HepG2 (cell line): ENCODE results near the gene MAPK11. TPM values are rescaled to one million over a fixed set of nuclear protein-coding genes. Genes with fewer than 3 reads are reported as not detected.
A peak's percentile ranks its signal among the peaks of the same experiment; 100 is the strongest.

Experiments
- CBFB ChIP-seq: sonication (generic); formaldehyde crosslinking; IDR thresholded peaks from 2 replicates; pipeline ENCODE4 v1.4.0; 2020; ENCODE audit warnings: missing genetic modification reagents
- E2F2 ChIP-seq: sonication (generic); formaldehyde crosslinking; IDR thresholded peaks from 2 replicates; pipeline ENCODE4 v1.4.0; 2020; ENCODE audit warnings: missing genetic modification reagents, borderline replicate concordance
- HIC2 ChIP-seq: sonication (generic); formaldehyde crosslinking; IDR thresholded peaks from 2 replicates; pipeline ENCODE4 v1.9.0; 2022; ENCODE audit warnings: low read depth, missing genetic modification reagents
- HMG20B ChIP-seq: conservative IDR thresholded peaks from 2 replicates; pipeline ENCODE4 v1.6.1; 2016; ENCODE audit warnings: missing genetic modification reagents, missing compliant biosample characterization
- KDM3A ChIP-seq: IDR thresholded peaks from 2 replicates; pipeline ENCODE4 v1.6.1; 2018; ENCODE audit warnings: low read depth, missing compliant biosample characterization
- MEF2D ChIP-seq: sonication (generic); formaldehyde crosslinking; IDR thresholded peaks from 2 replicates; pipeline ENCODE4 v1.5.1; 2020; ENCODE audit warnings: mild to moderate bottlenecking, missing genetic modification reagents
- MIER2 ChIP-seq: IDR thresholded peaks from 2 replicates; pipeline ENCODE4 v1.6.1; 2016; ENCODE audit warnings: missing biosample characterization, missing genetic modification reagents
- MIER3 ChIP-seq: IDR thresholded peaks from 2 replicates; pipeline ENCODE4 v1.6.1; 2016; ENCODE audit warnings: missing compliant biosample characterization, borderline replicate concordance
- PBX2 ChIP-seq: IDR thresholded peaks from 2 replicates; pipeline ENCODE4 v1.6.1; 2016; ENCODE audit warnings: control low read depth
- PCBP1 ChIP-seq: fragments of 200-400 bp; formaldehyde crosslinking; IDR thresholded peaks from 2 replicates; pipeline ENCODE4 v1.6.1; 2017; ENCODE audit warnings: mild to moderate bottlenecking, low read depth, low read length, borderline replicate concordance
- RARA ChIP-seq: IDR thresholded peaks from 2 replicates; pipeline ENCODE4 v1.6.1; 2016; ENCODE audit warnings: missing genetic modification reagents, missing compliant biosample characterization
- ZNF263 ChIP-seq: sonication (generic); formaldehyde crosslinking; IDR thresholded peaks from 2 replicates; pipeline ENCODE4 v1.4.0; 2020; ENCODE audit warnings: missing genetic modification reagents
- ZNF282 ChIP-seq: fragments of 450-650 bp; IDR thresholded peaks from 2 replicates; pipeline ENCODE4 v1.6.1; 2018; ENCODE audit not compliant: partially characterized antibody
- ZNF33B ChIP-seq: sonication (generic); formaldehyde crosslinking; IDR thresholded peaks from 2 replicates; pipeline ENCODE4 v1.5.1; 2020; ENCODE audit warnings: mild to moderate bottlenecking, missing genetic modification reagents
- ZNF414 ChIP-seq: sonication (generic); formaldehyde crosslinking; IDR thresholded peaks from 2 replicates; pipeline ENCODE4 v1.5.0; 2020; ENCODE audit warnings: missing genetic modification reagents
- ZNF441 ChIP-seq: sonication (generic); formaldehyde crosslinking; IDR thresholded peaks from 2 replicates; pipeline ENCODE4 v1.7.0; 2021; ENCODE audit warnings: missing genetic modification reagents, borderline replicate concordance
- ZNF639 ChIP-seq: conservative IDR thresholded peaks from 2 replicates; pipeline ENCODE4 v1.6.1; 2018; ENCODE audit warnings: missing genetic modification reagents
- ZNF7 ChIP-seq: IDR thresholded peaks from 2 replicates; pipeline ENCODE4 v1.6.1; 2016; ENCODE audit warnings: missing biosample characterization, missing genetic modification reagents
- ZNF703 ChIP-seq: sonication (generic); formaldehyde crosslinking; IDR thresholded peaks from 2 replicates; pipeline ENCODE4 v1.5.1; 2020; ENCODE audit warnings: missing genetic modification reagents, mild to moderate bottlenecking, moderate library complexity, borderline replicate concordance
- ZSCAN9 ChIP-seq: IDR thresholded peaks from 2 replicates; pipeline ENCODE4 v1.6.1; 2016; ENCODE audit warnings: borderline replicate concordance
- polyA plus RNA-seq, 8 experiments: library from polyadenylated mRNA; depleted of rRNA in 3 of 8; stranded (reverse) in 7 of 8; unstranded in 1 of 8; fragments of >200 nt; fragmentation: Illumina TruSeq in 4 of 8; extraction: Trizol in 4 of 8; gene quantifications; 2 replicates each; pipeline versions ENCODE4 v1.2.1 to v1.2.3, GENCODE V29; 2011 to 2016; ENCODE audit warnings: low read depth in 4 of 8, missing spikeins in 1 of 8, mixed read lengths in 1 of 8; ENCODE audit not compliant: insufficient read depth in 1 of 8
- total RNA-seq, 5 experiments: library from RNA; depleted of rRNA; stranded (reverse); fragments of >200 nt; fragmentation: Illumina TruSeq; extraction: Trizol; gene quantifications; 2 replicates each; pipeline ENCODE4 v1.2.3, GENCODE V29; 2016; ENCODE audit warnings: low read depth in 1 of 5

MAPK11 gene
- total and polyA plus RNA-seq, 2 of the 13 experiments (the other 11 are each of a cell fraction or from before 2014, with no cell fraction given), result 0.15 to 0.17 TPM

- TF ChIP-seq ZNF441 (CRISPR knock-in tag), result peak; percentile 84; the same call in 1 of the 2 replicates
- TF ChIP-seq PBX2, result peak; percentile 81
- TF ChIP-seq ZNF33B (CRISPR knock-in tag), result peak; percentile 78; the same call in 1 of the 2 replicates
- TF ChIP-seq HMG20B (CRISPR knock-in tag), result no peak; the same call in 1 of the 2 replicates
- TF ChIP-seq ZNF639 (CRISPR knock-in tag), result peak; percentile 65
- TF ChIP-seq HIC2, result 0 out of 2 replicates have a peak, but pooled peaks have one; percentile 16
- no peak for TF ChIP-seq RARA (CRISPR knock-in tag)
- TF ChIP-seq KDM3A (CRISPR knock-in tag), result peak; percentile 94
- TF ChIP-seq ZNF703, result no peak
- TF ChIP-seq ZNF263 (CRISPR knock-in tag), result no peak
- TF ChIP-seq MIER3, result peak; percentile 96
- 0 out of 2 replicates have a peak, but pooled peaks have one; percentile 37 for TF ChIP-seq E2F2 (CRISPR knock-in tag)
- 0 out of 2 replicates have a peak, but pooled peaks have one; percentile 18 for TF ChIP-seq MIER2 (CRISPR knock-in tag)
- TF ChIP-seq MEF2D (CRISPR knock-in tag), result peak; percentile 52; the same call in 1 of the 2 replicates
- no peak for TF ChIP-seq ZNF282
- TF ChIP-seq ZSCAN9 (CRISPR knock-in tag), result 0 out of 2 replicates have a peak, but pooled peaks have one; percentile 40
- TF ChIP-seq ZNF414 (CRISPR knock-in tag), result 0 out of 2 replicates have a peak, but pooled peaks have one; percentile 22
- no peak for TF ChIP-seq ZNF7
- peak; percentile 84 for TF ChIP-seq CBFB (CRISPR knock-in tag)
- TF ChIP-seq PCBP1, result 0 out of 2 replicates have a peak, but pooled peaks have one; percentile 25
These were observed 25.6 kb downstream of the MAPK11 start, which contains the start of gene TUBGCP6 (continued) for GRCh38 chr22:50244420-50245213.
